Neural crest cell (in vitro differentiated cells): ENCODE results near the gene MEGF6. TPM values are rescaled to one million over a fixed set of nuclear protein-coding genes. Genes with fewer than 3 reads are reported as not detected.

ENCODE experiments used
- DNase-seq: peaks from one replicate; pipeline ENCODE4 v3.0.0; 2021; ENCODE audit warnings: low read depth, mixed read lengths, low spot score
- H3K27ac Mint-ChIP-seq: one replicate; pipeline ENCODE4 v1.8.0; 2021; ENCODE audit warnings: mild to moderate bottlenecking, mixed read lengths; ENCODE audit not compliant: unreplicated experiment
- H3K27me3 Mint-ChIP-seq: 2 replicates; pipeline ENCODE4 v1.8.0; 2021; ENCODE audit warnings: low read depth, mild to moderate bottlenecking, mixed read lengths
- H3K36me3 Mint-ChIP-seq: 2 replicates; pipeline ENCODE4 v1.8.0; 2021; ENCODE audit warnings: low read depth, mild to moderate bottlenecking, mixed read lengths
- H3K4me1 Mint-ChIP-seq: 2 replicates; pipeline ENCODE4 v1.8.0; 2021; ENCODE audit warnings: mixed read lengths
- H3K4me3 Mint-ChIP-seq: one replicate; pipeline ENCODE4 v1.8.0; 2021; ENCODE audit warnings: mild to moderate bottlenecking, mixed read lengths
- H3K9me3 Mint-ChIP-seq: 2 replicates; pipeline ENCODE4 v1.8.0; 2021; ENCODE audit warnings: mixed read lengths
- total RNA-seq: library from RNA; stranded (reverse); gene quantifications from 2 replicates; pipeline ENCODE4 v1.2.1, GENCODE V29; 2021
- TF ChIP-seq, protein P1 (sequence below): fragments of 200-600 bp; sonication (generic); conservative IDR thresholded peaks from 2 replicates; pipeline ENCODE4 v1.5.0; 2021; ENCODE audit warnings: antibody characterized with exemption, mild to moderate bottlenecking

The MEGF6 gene
- total RNA-seq, 1 donor from 2014 or later, result 36.7 TPM

DNA sequence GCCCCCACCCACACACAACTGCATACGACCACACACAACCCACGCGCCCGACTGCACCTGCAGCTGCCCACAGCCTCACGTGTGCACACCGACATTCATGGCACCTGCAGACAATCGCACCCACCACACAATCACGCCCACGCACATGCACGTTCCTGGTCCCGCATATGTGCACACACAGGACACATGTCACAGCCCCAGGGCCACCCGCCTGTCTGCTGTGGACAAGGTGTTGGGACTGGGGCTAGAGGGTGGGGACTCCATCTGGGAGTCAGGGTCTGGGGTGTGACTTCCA, 100.4 kb downstream of the MEGF6 start:
- H3K9me3 Mint-ChIP-seq, result no peaks in the 10 kb centered on the region
- no peak for DNase-seq
- no peaks in the 10 kb centered on the region for H3K27me3 Mint-ChIP-seq
- H3K4me1 Mint-ChIP-seq, result no peaks in the 10 kb centered on the region
- no peaks in the 10 kb centered on the region for H3K36me3 Mint-ChIP-seq
- no peak overlapping the region for H3K27ac Mint-ChIP-seq
- no peak overlapping the region for H3K4me3 Mint-ChIP-seq
- TF ChIP-seq, protein P1, sequence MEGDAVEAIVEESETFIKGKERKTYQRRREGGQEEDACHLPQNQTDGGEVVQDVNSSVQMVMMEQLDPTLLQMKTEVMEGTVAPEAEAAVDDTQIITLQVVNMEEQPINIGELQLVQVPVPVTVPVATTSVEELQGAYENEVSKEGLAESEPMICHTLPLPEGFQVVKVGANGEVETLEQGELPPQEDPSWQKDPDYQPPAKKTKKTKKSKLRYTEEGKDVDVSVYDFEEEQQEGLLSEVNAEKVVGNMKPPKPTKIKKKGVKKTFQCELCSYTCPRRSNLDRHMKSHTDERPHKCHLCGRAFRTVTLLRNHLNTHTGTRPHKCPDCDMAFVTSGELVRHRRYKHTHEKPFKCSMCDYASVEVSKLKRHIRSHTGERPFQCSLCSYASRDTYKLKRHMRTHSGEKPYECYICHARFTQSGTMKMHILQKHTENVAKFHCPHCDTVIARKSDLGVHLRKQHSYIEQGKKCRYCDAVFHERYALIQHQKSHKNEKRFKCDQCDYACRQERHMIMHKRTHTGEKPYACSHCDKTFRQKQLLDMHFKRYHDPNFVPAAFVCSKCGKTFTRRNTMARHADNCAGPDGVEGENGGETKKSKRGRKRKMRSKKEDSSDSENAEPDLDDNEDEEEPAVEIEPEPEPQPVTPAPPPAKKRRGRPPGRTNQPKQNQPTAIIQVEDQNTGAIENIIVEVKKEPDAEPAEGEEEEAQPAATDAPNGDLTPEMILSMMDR, result no peak

DNA sequence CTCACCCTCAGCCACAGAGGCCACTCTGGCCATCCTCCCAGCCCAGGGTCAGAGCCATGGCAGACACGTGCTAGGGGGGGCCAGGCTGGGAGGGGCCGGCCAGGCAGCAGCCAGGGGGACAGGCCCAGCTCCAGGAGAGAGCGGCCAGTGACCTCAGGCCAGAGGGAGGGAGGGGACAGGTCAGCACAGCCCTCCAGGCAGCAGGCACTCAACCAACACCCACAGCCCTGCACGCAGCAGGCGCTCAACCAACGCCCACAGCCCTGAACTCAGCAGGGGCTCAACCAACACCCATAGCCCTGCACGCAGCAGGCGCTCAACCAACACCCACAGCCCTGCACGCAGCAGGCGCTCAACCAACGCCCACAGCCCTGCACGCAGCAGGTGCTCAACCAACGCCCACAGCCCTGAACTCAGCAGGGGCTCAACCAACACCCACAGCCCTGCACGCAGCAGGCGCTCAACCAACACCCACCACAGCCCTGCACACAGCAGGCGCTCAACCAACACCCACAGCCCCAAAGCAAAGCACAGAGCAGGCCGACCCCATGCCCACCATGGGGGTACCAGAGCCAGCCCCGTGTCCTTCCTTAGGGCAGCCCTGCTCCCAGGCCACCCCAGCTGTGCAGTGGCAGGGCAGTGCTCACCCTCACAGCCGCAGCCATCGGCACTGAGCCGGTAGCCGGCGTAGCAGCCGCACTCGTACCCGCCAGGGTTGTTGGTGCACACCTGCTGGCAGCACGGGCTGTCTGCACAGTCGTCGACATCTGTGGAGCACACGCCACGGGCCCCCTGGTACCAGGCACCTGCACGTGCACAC, 101.0 kb downstream of the MEGF6 start:
- H3K27me3 Mint-ChIP-seq, result no peaks in the 10 kb centered on the region
- no peak overlapping the region for H3K4me3 Mint-ChIP-seq
- no peaks in the 10 kb centered on the region for H3K4me1 Mint-ChIP-seq
- TF ChIP-seq, protein P1, result no peak
- no peaks in the 10 kb centered on the region for H3K36me3 Mint-ChIP-seq
- no peaks in the 10 kb centered on the region for H3K9me3 Mint-ChIP-seq
- H3K27ac Mint-ChIP-seq, result no peak overlapping the region
- DNase-seq, result no peak

DNA sequence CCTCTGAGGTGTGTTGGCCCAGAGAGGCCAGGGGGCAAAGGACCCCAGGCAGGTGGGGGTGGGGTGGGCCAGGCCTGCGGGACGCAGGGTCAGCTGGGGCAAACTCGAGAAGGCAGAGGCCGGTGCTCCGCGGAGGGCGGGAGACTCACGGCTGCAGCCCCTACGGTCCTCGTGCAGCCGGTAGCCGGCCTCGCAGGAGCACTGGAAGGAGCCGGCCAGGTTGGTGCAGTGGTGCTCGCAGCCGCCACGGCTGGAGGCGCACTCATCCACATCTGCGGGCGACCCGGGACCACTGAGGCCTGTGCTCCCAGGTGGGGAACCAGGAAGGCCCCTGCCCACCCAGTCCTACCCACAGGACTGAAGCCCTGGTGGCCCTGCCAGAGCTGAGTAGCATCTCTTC, 101.6 kb downstream of the MEGF6 start:
- Mint-ChIP-seq H3K27me3 (no peaks in the 10 kb centered on the region), H3K27ac (no peak overlapping the region)
- TF ChIP-seq, protein P1, result no peak

DNA sequence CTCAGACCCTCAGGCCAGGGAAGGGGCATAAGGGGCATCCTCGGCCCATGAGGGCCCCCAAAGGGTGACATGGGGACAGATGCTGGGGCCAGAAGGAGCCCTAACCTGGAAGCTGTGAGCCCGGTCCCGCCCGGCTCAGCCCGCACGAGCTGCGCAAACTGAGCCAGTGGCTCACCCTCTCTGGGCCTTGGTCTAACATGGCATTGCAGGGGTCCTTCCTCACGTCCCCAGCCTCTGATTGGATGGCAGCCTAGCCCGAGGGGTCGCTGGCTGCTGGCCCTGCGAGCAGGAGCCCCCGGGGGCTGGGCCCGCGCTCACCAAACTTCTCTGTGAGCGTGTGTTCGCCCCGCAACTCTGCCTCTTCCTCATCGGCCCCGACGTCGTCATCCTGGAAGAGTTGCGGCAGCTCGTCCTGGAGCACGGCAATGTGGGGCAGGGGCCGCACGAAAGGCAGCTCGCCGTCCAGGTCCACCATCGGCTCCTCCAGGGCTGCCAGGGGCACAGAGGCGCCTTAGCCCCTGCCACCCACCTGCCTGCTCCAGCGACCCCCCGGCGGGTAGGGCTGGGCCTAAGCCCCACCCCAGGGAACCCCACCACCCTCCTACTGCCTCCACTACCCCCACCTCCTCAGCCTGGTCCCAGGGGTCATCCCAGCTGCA, 102.4 kb downstream of the MEGF6 start:
- Mint-ChIP-seq H3K36me3 (no peaks in the 10 kb centered on the region), H3K27me3 (no peaks in the 10 kb centered on the region), H3K4me3 (no peak overlapping the region), H3K27ac (no peak overlapping the region), H3K9me3 (no peaks in the 10 kb centered on the region), H3K4me1 (no peaks in the 10 kb centered on the region)
- TF ChIP-seq, protein P1, result no peak
- no peak for DNase-seq

More for the DNA sequence above, 101.6 kb downstream of the MEGF6 start:
- Mint-ChIP-seq H3K9me3 (no peaks in the 10 kb centered on the region), H3K36me3 (no peaks in the 10 kb centered on the region), H3K4me3 (no peak overlapping the region), H3K4me1 (no peaks in the 10 kb centered on the region)
- no peak for DNase-seq

DNA sequence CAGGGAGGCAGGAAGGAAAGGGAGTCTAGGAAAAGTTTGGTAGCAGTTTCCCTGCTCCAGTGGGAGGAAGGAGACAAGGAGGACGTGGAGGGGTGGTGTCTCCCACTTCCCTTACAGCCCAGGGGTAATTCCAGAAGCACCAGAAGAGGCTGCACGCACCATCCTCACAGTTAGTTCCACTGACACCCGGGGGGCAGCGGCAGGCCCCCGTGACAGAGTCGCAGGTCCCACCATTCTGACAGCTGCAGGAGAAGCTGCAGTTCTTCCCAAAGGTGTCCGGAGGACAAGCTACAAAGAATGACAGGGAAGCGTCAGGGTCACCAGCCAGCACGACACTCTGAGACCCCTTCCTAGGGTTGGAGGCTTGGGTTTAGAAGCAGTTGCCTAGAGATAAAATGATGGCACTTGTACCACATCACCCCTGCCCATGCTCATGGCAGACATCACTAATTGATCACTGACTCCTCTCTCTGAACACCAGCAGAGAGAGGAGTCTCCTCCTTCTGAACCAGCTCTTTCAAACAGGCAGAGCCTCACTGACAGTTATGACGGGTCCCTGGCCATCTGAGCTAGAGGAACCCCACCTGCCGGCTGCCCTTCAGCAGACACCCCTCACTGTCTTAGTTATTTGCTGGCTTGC, 103.6 kb downstream of the MEGF6 start:
- Mint-ChIP-seq H3K27ac (no peak overlapping the region), H3K36me3 (no peaks in the 10 kb centered on the region), H3K4me1 (no peaks in the 10 kb centered on the region), H3K4me3 (no peak overlapping the region), H3K9me3 (no peaks in the 10 kb centered on the region), H3K27me3 (no peaks in the 10 kb centered on the region)
- TF ChIP-seq, protein P1, result no peak
- no peak for DNase-seq
